NB4 (cell line): ENCODE data around the gene NOTCH1.

Source experiments
- TF ChIP-seq, protein P1 (sequence below): IDR thresholded peaks from one replicate; pipeline ENCODE4 v1.5.1; 2012; ENCODE audit warnings: low read depth, low read length
- TF ChIP-seq, protein P2 (sequence below): IDR thresholded peaks from 2 replicates; pipeline ENCODE4 v1.6.1; 2011; ENCODE audit warnings: low read depth, low read length

DNA sequence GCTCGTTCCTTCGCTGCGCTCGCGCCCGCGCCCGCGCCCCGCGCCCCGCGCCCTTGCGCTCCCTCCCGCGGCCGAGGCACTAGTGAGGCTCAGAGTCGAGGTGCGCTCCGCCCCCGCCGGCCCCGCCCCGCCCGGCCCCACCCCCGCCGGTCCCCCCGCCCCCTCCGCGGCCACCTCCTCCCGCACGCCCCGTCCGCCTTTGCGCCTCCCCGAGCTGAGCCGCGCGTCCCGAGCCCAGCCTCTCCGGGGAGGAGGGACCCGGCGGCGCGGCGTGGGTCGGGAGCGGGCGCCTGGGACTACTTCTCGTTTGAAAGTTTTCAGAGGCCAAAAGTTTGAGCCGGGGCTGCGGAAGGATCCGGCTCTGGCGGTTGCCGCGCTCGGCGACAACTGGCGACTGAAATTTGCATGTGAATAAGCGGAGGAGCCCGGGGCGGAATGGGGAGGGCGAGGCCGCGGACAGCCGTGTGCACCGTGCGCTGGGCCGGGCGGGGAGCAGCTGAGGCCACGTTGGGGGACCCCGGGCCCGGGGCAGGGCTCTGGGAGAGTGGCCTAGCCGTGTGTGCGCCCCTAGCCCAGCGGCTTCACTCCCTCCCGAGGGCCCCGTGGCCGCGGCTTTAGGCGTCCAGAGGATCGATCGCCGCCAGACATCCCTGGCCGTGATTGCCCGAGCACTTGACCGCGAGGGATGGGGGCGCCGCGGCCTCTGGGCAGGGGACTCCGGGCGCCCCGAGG lies at the start of gene NOTCH1:
- TF ChIP-seq, protein P1, sequence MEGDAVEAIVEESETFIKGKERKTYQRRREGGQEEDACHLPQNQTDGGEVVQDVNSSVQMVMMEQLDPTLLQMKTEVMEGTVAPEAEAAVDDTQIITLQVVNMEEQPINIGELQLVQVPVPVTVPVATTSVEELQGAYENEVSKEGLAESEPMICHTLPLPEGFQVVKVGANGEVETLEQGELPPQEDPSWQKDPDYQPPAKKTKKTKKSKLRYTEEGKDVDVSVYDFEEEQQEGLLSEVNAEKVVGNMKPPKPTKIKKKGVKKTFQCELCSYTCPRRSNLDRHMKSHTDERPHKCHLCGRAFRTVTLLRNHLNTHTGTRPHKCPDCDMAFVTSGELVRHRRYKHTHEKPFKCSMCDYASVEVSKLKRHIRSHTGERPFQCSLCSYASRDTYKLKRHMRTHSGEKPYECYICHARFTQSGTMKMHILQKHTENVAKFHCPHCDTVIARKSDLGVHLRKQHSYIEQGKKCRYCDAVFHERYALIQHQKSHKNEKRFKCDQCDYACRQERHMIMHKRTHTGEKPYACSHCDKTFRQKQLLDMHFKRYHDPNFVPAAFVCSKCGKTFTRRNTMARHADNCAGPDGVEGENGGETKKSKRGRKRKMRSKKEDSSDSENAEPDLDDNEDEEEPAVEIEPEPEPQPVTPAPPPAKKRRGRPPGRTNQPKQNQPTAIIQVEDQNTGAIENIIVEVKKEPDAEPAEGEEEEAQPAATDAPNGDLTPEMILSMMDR: no peak
- TF ChIP-seq, protein P2, sequence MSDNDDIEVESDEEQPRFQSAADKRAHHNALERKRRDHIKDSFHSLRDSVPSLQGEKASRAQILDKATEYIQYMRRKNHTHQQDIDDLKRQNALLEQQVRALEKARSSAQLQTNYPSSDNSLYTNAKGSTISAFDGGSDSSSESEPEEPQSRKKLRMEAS: no peak
